NCI-H446 treated with DMSO at 0.1 percent for 48 hours (cell line): Measurements from ENCODE around the gene GAS2L3.
"Not testable (repeated sequence)": the region's sequence is repeated elsewhere in the genome, so short reads cannot be mapped to it uniquely, and the experiment has no call there.

Experiments used
- DNase-seq: peaks from one replicate; lab custom pipeline; 2025; lab: John Stamatoyannopoulos, UW

Gene GAS2L3

GRCh38 chr12:100574187-100575074 is 947 bp downstream of the GAS2L3 start:
- DNase-seq, result no peak

- no peak for DNase-seq
These were observed 3.0 kb downstream of the GAS2L3 start for GRCh38 chr12:100576331-100577036.

- DNase-seq, result no peak
These were observed 5.4 kb downstream of the GAS2L3 start for GRCh38 chr12:100578923-100579322.

- no peak for DNase-seq
These were observed 6.4 kb downstream of the GAS2L3 start for GRCh38 chr12:100579844-100580243.

- DNase-seq, result no peak
These were observed 10.8 kb downstream of the GAS2L3 start for GRCh38 chr12:100584256-100584655.

- DNase-seq, result no peak
These were observed 18.5 kb downstream of the GAS2L3 start for GRCh38 chr12:100591979-100592378.

- DNase-seq, result no peak
These were observed 20.0 kb downstream of the GAS2L3 start for GRCh38 chr12:100593490-100593889.

- no peak for DNase-seq
These were observed 28.1 kb downstream of the GAS2L3 start for GRCh38 chr12:100601626-100602025.

GRCh38 chr12:100602997-100603396 is 29.5 kb downstream of the GAS2L3 start:
- DNase-seq, result not testable (repeated sequence)

GRCh38 chr12:100608776-100609175 is 35.3 kb downstream of the GAS2L3 start:
- no peak for DNase-seq

- no peak for DNase-seq
These were observed 37.4 kb downstream of the GAS2L3 start for GRCh38 chr12:100610666-100611430.

GRCh38 chr12:100612606-100613005 is 39.1 kb downstream of the GAS2L3 start:
- no peak for DNase-seq

- DNase-seq, result no peak
These were observed 51.1 kb downstream of the GAS2L3 start for GRCh38 chr12:100624571-100624970.

- no peak for DNase-seq
These were observed 59.0 kb downstream of the GAS2L3 start for GRCh38 chr12:100632445-100632892.

- DNase-seq, result not testable (repeated sequence)
These were observed 59.8 kb downstream of the GAS2L3 start for GRCh38 chr12:100633082-100633785.

GRCh38 chr12:100643246-100643645 is 69.8 kb downstream of the GAS2L3 start:
- no peak for DNase-seq

GRCh38 chr12:100646896-100647295 is 73.4 kb downstream of the GAS2L3 start:
- DNase-seq, result no peak

- DNase-seq, result no peak
These were observed 77.6 kb downstream of the GAS2L3 start for GRCh38 chr12:100651108-100651507.

- no peak for DNase-seq
These were observed 78.2 kb downstream of the GAS2L3 start for GRCh38 chr12:100651694-100652093.

GRCh38 chr12:100652488-100652887 is 79.0 kb downstream of the GAS2L3 start:
- no peak for DNase-seq

- no peak for DNase-seq
These were observed 82.7 kb downstream of the GAS2L3 start for GRCh38 chr12:100656141-100656540.

GRCh38 chr12:100656856-100657255 is 83.4 kb downstream of the GAS2L3 start:
- DNase-seq, result no peak
